ENCODE data around the gene PRSS56. TPM values are rescaled to one million over a fixed set of nuclear protein-coding genes. Genes with fewer than 3 reads are reported as not detected.

PRSS56 gene
- total RNA-seq, 2 experiments from 2014 or later: not detected

DNA sequence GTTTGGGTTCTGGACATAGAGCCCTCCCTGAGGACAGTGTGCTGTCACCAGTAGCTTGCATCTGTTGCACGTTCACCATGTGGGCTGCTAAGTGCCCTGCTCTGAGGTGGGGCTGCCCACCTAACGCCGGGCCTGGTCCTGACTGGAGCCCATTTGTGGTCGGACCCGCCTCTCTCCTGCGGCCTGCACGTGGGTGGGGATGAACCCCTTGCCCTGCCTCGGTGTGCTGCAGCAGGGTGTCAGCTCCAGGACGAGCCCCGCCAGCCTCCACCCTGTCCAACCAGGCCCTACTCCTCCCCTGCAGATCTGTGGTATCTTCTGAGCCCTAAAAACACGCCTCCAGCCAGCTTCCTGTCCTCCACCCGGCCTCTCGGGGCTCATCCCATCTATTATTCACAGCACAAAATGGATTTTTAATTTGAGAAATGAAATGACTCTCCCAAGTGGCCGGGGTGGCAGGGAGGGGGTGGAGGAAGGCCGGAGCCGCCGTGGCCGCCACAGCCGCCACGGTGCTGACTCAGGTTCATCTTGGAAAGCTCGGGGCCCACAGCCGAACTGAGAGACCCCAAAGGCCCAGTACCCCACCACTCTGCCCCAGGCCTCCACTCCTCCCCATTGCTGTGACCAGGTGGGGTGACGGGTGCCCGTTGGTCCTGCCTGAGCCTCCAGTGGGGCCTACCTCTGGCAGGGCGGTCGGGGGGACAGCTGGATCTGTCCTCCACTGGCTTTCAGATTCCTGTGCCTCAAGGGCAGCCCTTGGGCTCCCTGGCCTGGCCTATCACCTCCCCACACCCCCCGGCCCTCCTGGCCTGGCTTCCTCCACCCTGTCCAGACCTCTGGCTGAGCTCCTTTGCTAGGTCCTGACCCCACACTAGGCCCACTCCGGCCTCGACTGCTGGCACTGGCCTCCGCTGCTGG, 29.7 kb upstream of the PRSS56 start:
- POLR2A ChIA-PET: no interaction called here
- Mint-ChIP-seq H3K27me3 (peaks cover 30% of the 10 kb centered on the region), H3K9me3 (no peaks in the 10 kb centered on the region), H3K27ac (no peak overlapping the region), H3K36me3 (ENCODE audit: low read depth) (no peaks in the 10 kb centered on the region), H3K4me3 (no peak overlapping the region), H3K4me1 (peaks cover 3% of the 10 kb centered on the region)
- CTCF ChIA-PET: no interaction called here
- no peak for DNase-seq

DNA sequence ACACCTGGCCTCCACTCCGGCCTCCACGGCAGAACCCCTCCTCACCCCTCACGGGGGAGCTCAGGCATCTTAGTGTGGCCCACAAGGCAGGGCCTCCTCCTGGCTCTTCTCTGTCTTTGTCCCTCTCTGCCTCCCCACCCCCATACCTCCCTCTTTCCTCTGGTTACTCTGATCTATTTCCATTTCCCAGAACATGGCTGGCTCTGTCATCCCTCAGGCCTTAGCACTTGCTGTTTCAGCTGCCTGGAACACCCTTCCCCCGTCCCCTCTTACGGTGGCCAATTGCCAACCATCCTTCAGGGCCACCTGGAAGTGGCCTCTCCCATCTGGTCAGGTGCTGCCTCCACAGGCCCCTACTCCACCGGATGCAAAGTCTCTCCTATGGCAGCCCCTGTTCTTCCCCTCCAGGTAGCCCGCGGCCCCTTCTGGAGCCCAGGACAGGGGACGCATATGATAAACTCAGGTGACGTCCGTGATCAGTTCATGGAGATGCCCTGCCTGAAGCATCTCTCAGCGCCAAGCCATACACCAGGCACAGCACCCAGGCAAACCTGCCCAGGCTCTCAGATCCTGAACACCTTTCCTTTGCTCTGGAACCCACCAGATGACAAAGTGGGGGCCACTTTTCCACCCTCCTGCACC, 28.9 kb upstream of the PRSS56 start:
- Mint-ChIP-seq H3K4me3 (no peak overlapping the region), H3K9me3 (no peaks in the 10 kb centered on the region), H3K27ac (no peak overlapping the region), H3K4me1 (peaks cover 3% of the 10 kb centered on the region), H3K27me3 (peaks cover 28% of the 10 kb centered on the region), H3K36me3 (ENCODE audit: low read depth) (no peaks in the 10 kb centered on the region)
- CTCF ChIA-PET: no interaction called here
- POLR2A ChIA-PET: no interaction called here
- no peak for DNase-seq

GRCh38 chr2:232492236-232492848, 27.8 kb upstream of the PRSS56 start:
- POLR2A ChIA-PET: no interaction called here
- no peak for DNase-seq

GRCh38 chr2:232492963-232493700, 27.1 kb upstream of the PRSS56 start:
- Mint-ChIP-seq H3K4me3 (no peak overlapping the region), H3K4me1 (peaks cover 3% of the 10 kb centered on the region), H3K27me3 (peaks cover 20% of the 10 kb centered on the region), H3K27ac (no peak overlapping the region), H3K9me3 (no peaks in the 10 kb centered on the region), H3K36me3 (ENCODE audit: low read depth) (no peaks in the 10 kb centered on the region)
- POLR2A ChIA-PET: no interaction called here
- CTCF ChIA-PET: no interaction called here
- no peak for DNase-seq

More at GRCh38 chr2:232492236-232492848, 27.8 kb upstream of the PRSS56 start:
- Mint-ChIP-seq H3K4me3 (no peak overlapping the region), H3K9me3 (no peaks in the 10 kb centered on the region), H3K4me1 (peaks cover 3% of the 10 kb centered on the region), H3K36me3 (ENCODE audit: low read depth) (no peaks in the 10 kb centered on the region), H3K27ac (no peak overlapping the region), H3K27me3 (peaks cover 23% of the 10 kb centered on the region)
- CTCF ChIA-PET: no interaction called here

- Mint-ChIP-seq H3K27me3 (peaks cover 18% of the 10 kb centered on the region), H3K4me3 (no peak overlapping the region), H3K4me1 (no peaks in the 10 kb centered on the region), H3K36me3 (ENCODE audit: low read depth) (no peaks in the 10 kb centered on the region), H3K27ac (no peak overlapping the region), H3K9me3 (no peaks in the 10 kb centered on the region)
- no peak for DNase-seq
- POLR2A ChIA-PET: no interaction called here
- CTCF ChIA-PET: no interaction called here
These were observed 26.3 kb upstream of the PRSS56 start for GRCh38 chr2:232493701-232494474.

DNA sequence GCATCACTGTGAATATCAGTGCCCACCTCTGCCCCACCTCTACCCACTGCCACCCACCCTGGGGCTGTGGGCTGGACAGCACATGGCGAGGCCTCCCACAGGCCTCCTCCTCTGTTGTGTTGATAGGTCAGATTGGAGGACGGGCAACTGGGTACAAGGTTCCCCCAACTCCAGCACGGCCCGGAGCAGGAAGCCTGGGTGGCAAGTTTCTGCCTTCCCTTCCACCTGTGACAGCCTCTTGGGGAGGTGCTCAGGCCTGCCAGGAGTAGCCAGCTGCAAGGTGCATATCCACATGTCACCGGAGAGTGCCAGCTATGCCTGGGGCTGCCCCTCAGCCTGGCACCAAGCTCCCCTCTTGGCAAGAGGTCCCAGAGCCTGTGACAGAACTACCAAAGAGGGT, 25.6 kb upstream of the PRSS56 start:
- no peak overlapping the region for H3K4me3 Mint-ChIP-seq

GRCh38 chr2:232495292-232495691, 24.9 kb upstream of the PRSS56 start:
- no peak for DNase-seq
- H3K36me3 Mint-ChIP-seq (ENCODE audit: low read depth): no peaks in the 10 kb centered on the region
- peaks cover 10% of the 10 kb centered on the region for H3K27me3 Mint-ChIP-seq
- H3K4me3 Mint-ChIP-seq: no peak overlapping the region
- ChIA-PET POLR2A (no interaction called here), CTCF (interaction anchor here (1.2 kb wide), 1 partner anchor 42 kb away, joined by 3 read pairs; no protein-coding TSS in a partner anchor)
- H3K4me1 Mint-ChIP-seq: no peaks in the 10 kb centered on the region
- H3K9me3 Mint-ChIP-seq: no peaks in the 10 kb centered on the region
- no peak overlapping the region for H3K27ac Mint-ChIP-seq

More for the DNA sequence above, 25.6 kb upstream of the PRSS56 start:
- CTCF ChIA-PET: interaction anchor here (1.2 kb wide), 1 partner anchor 43 kb away, joined by 3 read pairs; no protein-coding TSS in a partner anchor
- peaks cover 12% of the 10 kb centered on the region for H3K27me3 Mint-ChIP-seq
- POLR2A ChIA-PET: no interaction called here
- no peak for DNase-seq
- no peak overlapping the region for H3K27ac Mint-ChIP-seq
- no peaks in the 10 kb centered on the region for H3K36me3 Mint-ChIP-seq (ENCODE audit: low read depth)
- H3K9me3 Mint-ChIP-seq: no peaks in the 10 kb centered on the region
- no peaks in the 10 kb centered on the region for H3K4me1 Mint-ChIP-seq

- peaks cover 16% of the 10 kb centered on the region for H3K27me3 Mint-ChIP-seq
- no peak overlapping the region for H3K4me3 Mint-ChIP-seq
- no peak overlapping the region for H3K27ac Mint-ChIP-seq
- no peaks in the 10 kb centered on the region for H3K36me3 Mint-ChIP-seq (ENCODE audit: low read depth)
- ChIA-PET CTCF (interaction anchor here (0.6 kb wide), 1 partner anchor 819 kb away, joined by 3 read pairs; no protein-coding TSS in a partner anchor), POLR2A (no interaction called here)
- no peak for DNase-seq
- no peaks in the 10 kb centered on the region for H3K4me1 Mint-ChIP-seq
- no peaks in the 10 kb centered on the region for H3K9me3 Mint-ChIP-seq
These were observed 23.5 kb upstream of the PRSS56 start for GRCh38 chr2:232496501-232497270.

GRCh38 chr2:232497348-232497747, 22.8 kb upstream of the PRSS56 start:
- POLR2A ChIA-PET: no interaction called here

DNA sequence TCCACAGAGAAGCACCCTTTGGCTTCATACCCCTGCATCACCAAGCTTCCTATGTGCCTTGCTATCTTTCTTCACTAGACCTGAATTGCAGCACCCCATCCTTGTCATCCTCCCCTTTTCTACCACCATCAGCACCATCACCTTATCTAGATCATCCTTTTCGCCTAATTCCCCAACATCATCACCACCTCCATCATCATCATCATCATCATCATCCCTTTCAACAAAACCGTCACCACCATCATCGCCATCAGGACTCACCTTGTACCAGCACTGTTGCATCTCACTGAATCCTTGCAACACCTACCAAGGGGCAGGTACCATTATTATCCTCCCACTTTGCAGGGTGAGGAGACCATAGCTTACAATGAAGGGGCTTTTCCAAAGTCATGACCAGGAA, 21.7 kb upstream of the PRSS56 start:
- Mint-ChIP-seq H3K27me3 (peaks cover 26% of the 10 kb centered on the region), H3K27ac (no peak overlapping the region), H3K36me3 (ENCODE audit: low read depth) (no peaks in the 10 kb centered on the region), H3K4me1 (peaks cover 2% of the 10 kb centered on the region), H3K4me3 (no peak overlapping the region), H3K9me3 (no peaks in the 10 kb centered on the region)
- POLR2A ChIA-PET: no interaction called here
- DNase-seq: no peak
- CTCF ChIA-PET: no interaction called here

More at GRCh38 chr2:232497348-232497747, 22.8 kb upstream of the PRSS56 start:
- no peak for DNase-seq
- CTCF ChIA-PET: interaction anchor here (0.6 kb wide), 1 partner anchor 819 kb away, joined by 3 read pairs; no protein-coding TSS in a partner anchor
- Mint-ChIP-seq H3K9me3 (no peaks in the 10 kb centered on the region), H3K27me3 (peaks cover 21% of the 10 kb centered on the region), H3K27ac (no peak overlapping the region), H3K4me1 (no peaks in the 10 kb centered on the region), H3K4me3 (no peak overlapping the region), H3K36me3 (ENCODE audit: low read depth) (no peaks in the 10 kb centered on the region)

GRCh38 chr2:232501331-232501771, 18.8 kb upstream of the PRSS56 start:
- Mint-ChIP-seq H3K4me3 (no peak overlapping the region), H3K4me1 (peaks cover 4% of the 10 kb centered on the region), H3K36me3 (ENCODE audit: low read depth) (no peaks in the 10 kb centered on the region), H3K27ac (no peak overlapping the region), H3K9me3 (no peaks in the 10 kb centered on the region), H3K27me3 (peaks cover 49% of the 10 kb centered on the region)
- no peak for DNase-seq
- POLR2A ChIA-PET: no interaction called here
- CTCF ChIA-PET: no interaction called here
